Mucosa of descending colon (tissue), 3 donors: Measurements from ENCODE around the gene IGSF21. TPM values are rescaled to one million over a fixed set of nuclear protein-coding genes. Genes with fewer than 3 reads are reported as not detected.

Experiments
- ATAC-seq: fragments of 200-7000 bp; cut with Tn5 transposase; one replicate; pipeline ENCODE4 v1.9.1; 2020; ENCODE audit warnings: mild to moderate bottlenecking, moderate library complexity
- DNase-seq, 3 donors: peaks; one replicate each; pipeline ENCODE4 v3.0.0-alpha.2; 2020
- H3K36me3 ChIP-seq: fragments of 200-600 bp; one replicate; pipeline ENCODE4 v1.8.0; 2021; ENCODE audit warnings: low read depth, mild to moderate bottlenecking
- H3K4me1 ChIP-seq: fragments of 200-600 bp; one replicate; pipeline ENCODE4 v1.8.0; 2021; ENCODE audit warnings: low read depth, mild to moderate bottlenecking
- H3K4me3 ChIP-seq: fragments of 200-600 bp; one replicate; pipeline ENCODE4 v1.8.0; 2021; ENCODE audit warnings: mild to moderate bottlenecking
- H3K9me3 ChIP-seq: fragments of 200-600 bp; one replicate; pipeline ENCODE4 v1.8.0; 2021; ENCODE audit warnings: mild to moderate bottlenecking
- CTCF ChIP-seq: fragments of 200-600 bp; IDR thresholded peaks from one replicate; pipeline ENCODE4 v1.8.0; 2022; ENCODE audit warnings: antibody characterized with exemption, mild to moderate bottlenecking
- intact Hi-C, 2 donors: fragments of 100-400 bp; cut with DNase I in 1 of 2; cut with micrococcal nuclease in 1 of 2; formaldehyde crosslinking; loops; one replicate each; pipeline versions ENCODE4 v1.11.0 to v1.11.1; 2022; cut with DNase I, micrococcal nuclease
- total RNA-seq, 3 donors: library from RNA; stranded (reverse); fragmentation: NEBNext Ultra II Directional in 2 of 3; extraction: Animal tissue kit (Norgen Biotek cat#: 25700) in 2 of 3; gene quantifications; one replicate each; pipeline versions ENCODE4 v1.2.1 to v1.2.4, GENCODE V29; 2021 to 2023
- donor health status: DM: no; HTN: no; CAD: no; lungs with moderate emphysema.
- donor health status: DM: no; HTN: no; CAD: no.
- donor health status: DM: no; HTN: yes; CAD: no.

Gene IGSF21
- total RNA-seq, 3 donors from 2014 or later, result 0.70 to 1.4 (median 0.96) TPM

- intact Hi-C loops, result no loop called here
- Histone ChIP-seq H3K36me3 (no peaks in the 10 kb centered on the region), H3K4me3 (no peak overlapping the region), H3K4me1 (peaks cover 10% of the 10 kb centered on the region), H3K9me3 (no peaks in the 10 kb centered on the region)
- no peak for TF ChIP-seq CTCF
- DNase-seq, result no peak
- ATAC-seq, result no peak
Observed at GRCh38 chr1:18401921-18402320, 294.3 kb downstream of the IGSF21 start.

- DNase-seq (no peak), ATAC-seq (no peak)
- no peak for TF ChIP-seq CTCF
- no peaks in the 10 kb centered on the region for H3K36me3 ChIP-seq
- no peak overlapping the region for H3K4me3 ChIP-seq
- intact Hi-C loops, result no loop called here
- peaks cover 10% of the 10 kb centered on the region for H3K4me1 ChIP-seq
- H3K9me3 ChIP-seq, result no peaks in the 10 kb centered on the region
Observed at GRCh38 chr1:18404460-18404859, 296.9 kb downstream of the IGSF21 start.

GRCh38 chr1:18407166-18408045 is 299.8 kb downstream of the IGSF21 start:
- intact Hi-C loops, result no loop called here
- ATAC-seq (no peak), DNase-seq (no peak)
- no peaks in the 10 kb centered on the region for H3K4me1 ChIP-seq
- no peak overlapping the region for H3K4me3 ChIP-seq
- no peak for TF ChIP-seq CTCF
- H3K9me3 ChIP-seq, result peaks cover 15% of the 10 kb centered on the region
- no peaks in the 10 kb centered on the region for H3K36me3 ChIP-seq

GRCh38 chr1:18408656-18409370 is 301.2 kb downstream of the IGSF21 start:
- no peak overlapping the region for H3K4me3 ChIP-seq
- no peaks in the 10 kb centered on the region for H3K4me1 ChIP-seq
- no peak for TF ChIP-seq CTCF
- no peaks in the 10 kb centered on the region for H3K36me3 ChIP-seq
- DNase-seq (no peak), ATAC-seq (no peak)
- peaks cover 22% of the 10 kb centered on the region for H3K9me3 ChIP-seq
- intact Hi-C loops, result no loop called here

- ATAC-seq (no peak), DNase-seq (no peak)
- TF ChIP-seq CTCF, result no peak
- H3K4me3 ChIP-seq, result no peak overlapping the region
- H3K9me3 ChIP-seq, result peaks cover 22% of the 10 kb centered on the region
- H3K36me3 ChIP-seq, result no peaks in the 10 kb centered on the region
- intact Hi-C loops, result no loop called here
- no peaks in the 10 kb centered on the region for H3K4me1 ChIP-seq
Observed at GRCh38 chr1:18409609-18410237, 302.1 kb downstream of the IGSF21 start.
